NT2/D1 (cell line): ENCODE results near the gene THBS3.
"Not testable (repeated sequence)": the region's sequence is repeated elsewhere in the genome, so short reads cannot be mapped to it uniquely, and the experiment has no call there.

Experiments used
- DNase-seq: peaks from one replicate; pipeline ENCODE4 v3.0.0-alpha.2; 2011; ENCODE audit warnings: low read depth, low spot score
- H3K27me3 ChIP-seq: 2 replicates; pipeline ENCODE4 v1.6.0; 2011; ENCODE audit warnings: mild to moderate bottlenecking; ENCODE audit not compliant: insufficient read length, insufficient read depth
- H3K36me3 ChIP-seq: 2 replicates; pipeline ENCODE4 v1.6.1; 2011; ENCODE audit warnings: mild to moderate bottlenecking, low read length, mixed read lengths; ENCODE audit not compliant: insufficient read depth, insufficient read length
- H3K4me1 ChIP-seq: 2 replicates; pipeline ENCODE4 v1.5.1; 2011; ENCODE audit not compliant: insufficient read depth, insufficient read length
- H3K4me3 ChIP-seq: 2 replicates; pipeline ENCODE4 v1.5.1; 2011; ENCODE audit warnings: low read depth; ENCODE audit not compliant: insufficient read length
- H3K9ac ChIP-seq: 2 replicates; pipeline ENCODE4 v1.6.0; 2011; ENCODE audit warnings: low read depth; ENCODE audit not compliant: insufficient read length
- H3K9me3 ChIP-seq: 2 replicates; pipeline ENCODE4 v1.5.1; 2011; ENCODE audit warnings: mild to moderate bottlenecking, low read length; ENCODE audit not compliant: insufficient read depth
- SUZ12 ChIP-seq: IDR thresholded peaks from 2 replicates; pipeline ENCODE4 v1.6.1; 2011; ENCODE audit not compliant: insufficient read length, insufficient read depth; ENCODE audit errors: extremely low read depth
- YY1 ChIP-seq: IDR thresholded peaks from 2 replicates; pipeline ENCODE4 v1.6.1; 2011; ENCODE audit not compliant: insufficient read length, insufficient read depth
- ZNF274 ChIP-seq: IDR thresholded peaks from 2 replicates; pipeline ENCODE4 v1.6.1; 2011; ENCODE audit warnings: mild to moderate bottlenecking, low read depth, low read length

THBS3 gene

DNA sequence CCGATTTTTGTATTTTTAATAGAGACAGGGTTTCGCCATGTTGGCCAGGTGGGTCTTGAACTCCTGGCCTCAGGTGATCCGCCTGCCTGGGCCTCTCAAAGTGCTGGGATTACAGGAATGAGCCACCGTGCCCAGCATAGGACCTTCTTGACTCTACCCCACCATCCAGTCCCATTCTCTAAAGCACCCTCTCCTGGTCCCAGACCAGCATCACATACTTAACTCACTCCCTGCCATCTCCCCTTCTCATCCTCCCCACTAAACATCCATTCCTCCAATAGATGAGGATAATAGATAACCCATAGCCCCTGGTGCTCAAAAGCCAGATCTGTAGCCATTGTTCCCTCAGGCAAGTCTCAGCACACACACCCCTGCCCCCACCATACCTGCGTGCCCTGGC, 45.5 kb upstream of the THBS3 start:
- no peak for TF ChIP-seq ZNF274
- no peak for TF ChIP-seq SUZ12
- no peak for TF ChIP-seq YY1
- Histone ChIP-seq H3K4me3 (no peak overlapping the region), H3K27me3 (no peaks in the 10 kb centered on the region), H3K4me1 (peaks cover 30% of the 10 kb centered on the region), H3K36me3 (peaks cover 41% of the 10 kb centered on the region), H3K9me3 (no peaks in the 10 kb centered on the region), H3K9ac (peak overlapping the region; percentile 92)
- no peak for DNase-seq

DNA sequence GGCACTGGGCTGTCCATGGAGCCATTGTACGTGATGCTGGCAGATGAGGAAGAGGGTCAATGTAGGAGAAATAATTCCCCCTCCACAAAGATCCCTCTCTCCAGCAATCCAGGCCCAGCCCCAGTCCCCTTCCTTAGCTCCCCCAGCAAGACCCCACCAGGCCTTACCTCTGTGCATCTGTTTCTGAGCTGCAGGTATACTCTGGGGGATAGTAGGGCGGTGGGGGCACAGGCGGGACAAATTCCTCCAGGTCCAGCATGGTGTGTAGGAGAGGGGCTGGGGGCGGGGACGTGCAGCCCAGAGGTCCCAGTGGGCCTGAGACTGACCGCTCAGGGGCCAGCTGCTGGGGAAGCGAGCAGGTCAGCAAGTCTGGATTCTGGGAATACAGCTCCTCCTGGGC, 43.9 kb upstream of the THBS3 start:
- Histone ChIP-seq H3K36me3 (peaks cover 44% of the 10 kb centered on the region), H3K9me3 (no peaks in the 10 kb centered on the region), H3K27me3 (no peaks in the 10 kb centered on the region), H3K9ac (peak overlapping the region; percentile 1), H3K4me1 (peaks cover 28% of the 10 kb centered on the region), H3K4me3 (no peak overlapping the region)
- no peak for DNase-seq
- TF ChIP-seq ZNF274 = no peak
- no peak for TF ChIP-seq SUZ12
- TF ChIP-seq YY1 = no peak

DNA sequence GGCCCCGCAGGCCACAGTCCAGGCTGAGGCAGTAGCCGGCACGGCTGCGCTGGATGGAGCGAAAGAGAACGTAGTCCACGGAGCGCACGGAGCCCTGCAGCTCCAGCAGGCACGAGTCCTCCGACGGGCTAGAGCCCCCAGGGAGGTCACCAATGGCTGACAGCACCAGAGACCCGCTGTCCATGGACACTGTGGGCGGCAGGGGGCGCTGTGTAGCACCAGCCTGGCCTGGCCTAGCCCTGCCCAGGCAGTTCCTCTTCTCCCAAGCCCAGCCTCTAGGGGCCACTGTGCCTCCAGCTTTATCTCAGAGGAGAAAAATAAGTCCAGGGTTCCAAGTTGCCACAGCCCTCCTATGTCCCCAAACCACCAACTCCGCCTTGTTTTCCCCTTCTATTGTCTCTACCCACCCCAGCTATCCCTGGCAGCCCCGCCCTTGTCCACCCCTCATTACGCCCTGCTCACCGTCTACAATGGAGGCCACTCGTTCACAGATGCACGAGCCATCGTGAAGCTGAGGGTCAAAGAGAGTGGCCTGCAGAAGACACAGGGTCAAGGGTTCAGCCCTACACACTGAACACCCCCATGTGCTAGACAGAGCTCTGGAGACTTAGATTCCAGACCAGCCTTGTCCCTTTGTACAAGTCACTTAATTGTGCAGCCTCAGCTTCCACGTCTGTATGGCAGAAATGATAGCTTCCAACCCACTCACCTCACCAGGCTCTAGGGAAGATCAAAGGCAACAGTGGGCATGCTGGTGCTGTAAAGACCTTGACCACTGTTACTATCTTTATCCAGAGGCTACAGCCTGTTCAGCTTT, 43.1 kb upstream of the THBS3 start:
- H3K4me1 ChIP-seq = peaks cover 25% of the 10 kb centered on the region
- TF ChIP-seq ZNF274 (no peak), SUZ12 (no peak), YY1 (peak; percentile 60)
- no peak overlapping the region for H3K4me3 ChIP-seq
- peak overlapping the region; percentile 14 for H3K9ac ChIP-seq
- peak; percentile 96 for DNase-seq
- H3K9me3 ChIP-seq = no peaks in the 10 kb centered on the region
- H3K27me3 ChIP-seq = no peaks in the 10 kb centered on the region
- peaks cover 40% of the 10 kb centered on the region for H3K36me3 ChIP-seq

DNA sequence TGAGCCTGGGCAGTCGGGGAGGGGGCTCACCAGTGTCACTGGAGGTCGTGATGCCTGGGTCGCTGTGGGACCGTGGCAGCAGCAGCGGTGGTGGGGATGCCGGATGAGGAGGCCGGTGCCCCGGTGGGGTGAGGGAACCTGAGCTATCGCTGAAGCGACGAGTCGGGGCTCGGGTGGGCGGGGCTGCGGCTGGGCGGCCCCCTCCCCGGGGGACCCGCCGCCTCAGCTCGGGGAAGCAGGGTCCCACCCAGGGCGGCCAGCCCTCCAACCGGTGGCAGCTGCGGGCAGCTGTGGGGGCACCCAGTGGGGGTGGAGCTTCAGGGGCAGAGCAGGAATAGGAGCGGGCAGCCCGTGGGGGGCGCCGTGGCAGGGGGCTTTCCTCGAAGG, 42.5 kb upstream of the THBS3 start:
- Histone ChIP-seq H3K9ac (no peak overlapping the region), H3K4me3 (no peak overlapping the region), H3K27me3 (no peaks in the 10 kb centered on the region), H3K4me1 (peaks cover 25% of the 10 kb centered on the region), H3K9me3 (no peaks in the 10 kb centered on the region), H3K36me3 (peaks cover 38% of the 10 kb centered on the region)
- no peak for TF ChIP-seq ZNF274
- no peak for TF ChIP-seq YY1
- no peak for TF ChIP-seq SUZ12
- no peak for DNase-seq

DNA sequence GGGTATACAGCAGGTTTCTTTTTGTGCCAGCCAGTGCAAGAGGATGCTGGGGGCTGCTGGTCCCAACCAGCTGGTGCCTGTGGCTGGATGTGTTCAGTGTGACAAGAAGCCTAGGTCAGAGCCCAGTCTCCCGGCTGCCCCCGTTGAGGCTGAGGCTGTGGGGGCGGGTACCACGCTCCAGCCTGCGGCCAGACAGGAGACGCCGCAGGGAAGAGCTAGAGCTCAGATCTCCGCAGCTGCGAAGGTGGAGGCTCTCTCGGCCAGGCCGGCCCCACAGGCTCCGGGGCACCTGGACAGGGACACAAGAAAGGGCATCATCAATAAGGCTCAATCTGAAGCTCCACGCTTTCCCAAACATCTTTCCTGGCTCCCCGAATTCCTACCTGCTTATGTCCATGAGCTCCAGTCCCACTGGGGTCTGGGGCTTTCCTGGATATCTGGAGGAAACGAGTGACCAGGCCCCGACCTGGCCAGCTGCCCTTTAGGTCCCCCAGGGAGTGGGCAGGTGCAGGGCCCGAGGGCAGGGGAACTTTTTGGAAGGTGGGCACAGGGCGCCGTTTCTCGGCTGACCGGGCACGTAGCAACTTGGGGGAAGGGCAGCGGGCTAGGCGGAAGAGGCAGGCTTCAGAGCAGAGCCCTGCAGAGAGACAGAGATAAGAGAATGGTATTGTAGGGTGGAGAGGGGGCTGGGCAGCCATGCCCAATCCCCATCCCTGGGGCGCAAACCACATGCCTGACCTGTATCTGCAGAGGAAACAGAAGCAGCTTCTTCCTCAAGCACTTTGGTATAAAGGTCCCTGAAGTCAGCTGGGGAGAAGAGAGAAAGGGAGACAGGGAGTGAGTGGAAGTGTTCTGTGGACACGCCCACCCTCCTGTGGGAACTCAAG, 40.2 kb upstream of the THBS3 start:
- no peak overlapping the region for H3K9ac ChIP-seq
- no peak overlapping the region for H3K4me3 ChIP-seq
- peaks cover 9% of the 10 kb centered on the region for H3K4me1 ChIP-seq
- no peaks in the 10 kb centered on the region for H3K27me3 ChIP-seq
- TF ChIP-seq ZNF274 (no peak), SUZ12 (no peak), YY1 (no peak)
- DNase-seq = no peak
- H3K9me3 ChIP-seq = no peaks in the 10 kb centered on the region
- H3K36me3 ChIP-seq = peaks cover 40% of the 10 kb centered on the region

DNA sequence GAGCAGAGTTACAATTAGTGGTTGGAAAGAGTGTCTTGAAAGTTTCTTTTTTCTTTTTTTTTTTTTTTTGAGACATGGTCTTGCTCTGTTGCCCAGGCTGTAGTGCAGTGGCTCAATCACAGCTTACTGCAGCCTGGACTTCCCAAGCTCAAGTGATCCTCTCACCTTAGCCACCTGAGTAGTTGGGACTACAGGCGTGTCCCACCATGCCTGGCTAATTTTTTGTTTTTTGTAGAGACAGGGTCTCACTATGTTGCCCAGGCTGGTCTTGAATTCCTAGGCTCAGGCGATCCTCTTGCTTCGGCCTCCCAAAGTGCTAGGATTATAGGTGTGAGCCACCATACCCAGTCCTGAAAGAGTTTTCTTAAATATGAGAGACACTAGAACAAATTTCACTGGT, 39.1 kb upstream of the THBS3 start:
- H3K36me3 ChIP-seq = peaks cover 42% of the 10 kb centered on the region

DNA sequence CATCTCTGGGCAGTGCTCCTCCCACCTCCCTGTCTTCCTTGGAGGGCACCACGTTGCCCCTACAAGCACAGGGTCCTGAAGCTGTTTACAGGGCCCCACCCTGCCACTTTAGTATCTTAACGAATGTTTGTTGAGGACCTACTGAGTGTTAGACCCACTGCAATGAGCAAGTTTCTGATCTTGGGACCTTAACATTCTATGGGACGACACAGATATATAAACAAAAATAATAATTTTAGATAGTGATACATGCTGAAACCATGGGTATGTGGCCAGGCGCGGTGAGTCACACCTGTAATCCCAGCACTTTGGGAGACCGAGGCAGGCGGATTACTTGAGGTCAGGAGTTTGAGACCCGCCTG, 37.4 kb upstream of the THBS3 start:
- TF ChIP-seq ZNF274 = no peak
- no peak for TF ChIP-seq SUZ12
- TF ChIP-seq YY1 = no peak
- Histone ChIP-seq H3K4me3 (peak overlapping the region; percentile 22), H3K27me3 (no peaks in the 10 kb centered on the region), H3K9me3 (no peaks in the 10 kb centered on the region), H3K9ac (peak overlapping the region; percentile 77), H3K4me1 (peaks cover 8% of the 10 kb centered on the region), H3K36me3 (peaks cover 38% of the 10 kb centered on the region)
- no peak for DNase-seq

More for the DNA sequence above, 39.1 kb upstream of the THBS3 start:
- not testable (repeated sequence) for DNase-seq, H3K9me3 ChIP-seq, H3K9ac ChIP-seq, H3K4me3 ChIP-seq, H3K27me3 ChIP-seq
- H3K4me1 ChIP-seq = peaks cover 11% of the 10 kb centered on the region
